Breast epithelium (tissue), 4 donors: Measurements from ENCODE around the gene CAPN15. TPM values are rescaled to one million over a fixed set of nuclear protein-coding genes. Genes with fewer than 3 reads are reported as not detected.

Source experiments
- DNase-seq, 2 donors: peaks; one replicate each; pipeline ENCODE4 v3.0.0-alpha.2; 2019; ENCODE audit warnings: low spot score in 2 of 2
- H3K27ac ChIP-seq, 2 donors: fragments of 200-600 bp; sonication (generic) in 1 of 2; one replicate each; pipeline ENCODE4 v1.5.1; 2016 to 2019; ENCODE audit warnings: mild to moderate bottlenecking in 1 of 2
- H3K27me3 ChIP-seq, 2 donors: fragments of 200-600 bp; sonication (generic) in 1 of 2; one replicate each; pipeline versions ENCODE4 v1.5.1 to v1.6.0; 2017 to 2019; ENCODE audit warnings: control low read depth in 1 of 2, mild to moderate bottlenecking in 1 of 2
- H3K36me3 ChIP-seq: fragments of 200-600 bp; one replicate; pipeline ENCODE4 v1.5.1; 2019
- H3K4me1 ChIP-seq, 2 donors: fragments of 200-600 bp; sonication (generic); one replicate each; pipeline ENCODE4 v1.5.1; 2016 to 2019; ENCODE audit warnings: control low read depth in 1 of 2
- H3K4me3 ChIP-seq, 3 donors: fragments of 200-600 bp; sonication (generic); 1 replicate in 2 of 3; 2 replicates in 1 of 3; pipeline ENCODE4 v1.5.1; 2016 to 2019; ENCODE audit warnings: mild to moderate bottlenecking in 3 of 3, moderate library complexity in 2 of 3
- H3K9me3 ChIP-seq, 2 donors: fragments of 200-600 bp; sonication (generic) in 1 of 2; one replicate each; pipeline ENCODE4 v1.5.1; 2016 to 2019; ENCODE audit warnings: control low read depth in 1 of 2
- CTCF ChIP-seq, 3 donors: fragments of 450-650 bp; IDR thresholded peaks; one replicate each; pipeline ENCODE4 v1.5.1; 2016 to 2017; ENCODE audit warnings: antibody characterized with exemption in 3 of 3, mild to moderate bottlenecking in 3 of 3, moderate library complexity in 3 of 3
- POLR2A ChIP-seq: fragments of 450-650 bp; IDR thresholded peaks from one replicate; pipeline ENCODE4 v1.6.1; 2016; ENCODE audit warnings: antibody characterized with exemption, mild to moderate bottlenecking, moderate library complexity
- POLR2AphosphoS5 ChIP-seq, 3 donors: sonication (generic); formaldehyde crosslinking; IDR thresholded peaks; one replicate each; pipeline ENCODE4 v1.6.1; 2017; ENCODE audit warnings: antibody characterized with exemption in 3 of 3
- intact Hi-C: fragments of 100-400 bp; cut with DNase I; formaldehyde crosslinking; loops from one replicate; pipeline ENCODE4 v1.15.1; 2023; ENCODE audit warnings: low total_unique reads
- total RNA-seq, 3 donors: library from RNA; depleted of rRNA; stranded (reverse); fragments of >200 nt; gene quantifications; one replicate each; pipeline ENCODE4 v1.1.0, GENCODE V29; 2016

Gene CAPN15
- total RNA-seq, 3 donors from 2014 or later, result 15.4 to 27.2 (median 15.5) TPM

- TF ChIP-seq POLR2AphosphoS5 (IDR thresholded peaks at IDR 0.05) (no peak), POLR2A (no peak), CTCF (IDR thresholded peaks at IDR 0.05) (no peak)
- H3K9me3 ChIP-seq, result no peaks in the 10 kb centered on the region
- H3K4me1 ChIP-seq, result peaks cover 0 to 20% of the 10 kb centered on the region in 2 donors
- H3K36me3 ChIP-seq, result no peaks in the 10 kb centered on the region
- H3K27me3 ChIP-seq, result no peaks in the 10 kb centered on the region
- H3K4me3 ChIP-seq, result no peak overlapping the region
- no peak overlapping the region for H3K27ac ChIP-seq
- DNase-seq, result no peak
- intact Hi-C loops, result no loop called here
These were observed 4.3 kb upstream of the CAPN15 start for GRCh38 chr16:523097-523741.

GRCh38 chr16:524274-525040, 3.1 kb upstream of the CAPN15 start:
- no peaks in the 10 kb centered on the region for H3K27me3 ChIP-seq
- intact Hi-C loops, result no loop called here
- H3K4me1 ChIP-seq, result peaks cover 0 to 27% of the 10 kb centered on the region in 2 donors
- H3K9me3 ChIP-seq, result no peaks in the 10 kb centered on the region
- H3K27ac ChIP-seq, result peak overlapping the region in 1 of 2 donors; percentile 97
- H3K4me3 ChIP-seq, result no peak overlapping the region
- TF ChIP-seq POLR2AphosphoS5 (IDR thresholded peaks at IDR 0.05) (no peak), CTCF (IDR thresholded peaks at IDR 0.05) (no peak), POLR2A (no peak)
- no peak for DNase-seq
- H3K36me3 ChIP-seq, result no peaks in the 10 kb centered on the region

GRCh38 chr16:525123-525519, 2.4 kb upstream of the CAPN15 start:
- intact Hi-C loops, result no loop called here
- no peak overlapping the region for H3K4me3 ChIP-seq
- peak overlapping the region; percentile 45 to 97 for H3K27ac ChIP-seq
- peaks cover 0 to 33% of the 10 kb centered on the region in 2 donors for H3K4me1 ChIP-seq
- H3K9me3 ChIP-seq, result no peaks in the 10 kb centered on the region
- no peak for TF ChIP-seq POLR2A
- no peak for TF ChIP-seq CTCF (IDR thresholded peaks at IDR 0.05)
- TF ChIP-seq POLR2AphosphoS5 (IDR thresholded peaks at IDR 0.05), result no peak
- H3K36me3 ChIP-seq, result no peaks in the 10 kb centered on the region
- H3K27me3 ChIP-seq, result no peaks in the 10 kb centered on the region
- DNase-seq, result no peak

- TF ChIP-seq POLR2AphosphoS5 (IDR thresholded peaks at IDR 0.05) (no peak), POLR2A (no peak), CTCF (IDR thresholded peaks at IDR 0.05) (no peak)
- Histone ChIP-seq H3K9me3 (no peaks in the 10 kb centered on the region), H3K4me1 (peaks cover 0 to 34% of the 10 kb centered on the region in 2 donors), H3K27ac (peak overlapping the region; percentile 97), H3K4me3 (peak overlapping the region in 2 of 3 donors; percentile 81 to 84), H3K27me3 (no peaks in the 10 kb centered on the region), H3K36me3 (no peaks in the 10 kb centered on the region)
- peak in 1 of 2 donors; percentile 35 for DNase-seq
- intact Hi-C loops, result no loop called here
These were observed 1.9 kb upstream of the CAPN15 start for GRCh38 chr16:525520-526180.
